Prostate gland (tissue), 2 donors: ENCODE results near the gene BIRC5.

ENCODE experiments used
- CTCF ChIP-seq, 4 experiments: fragments of 200-600 bp in 2 of 4; fragments of 450-650 bp in 2 of 4; sonication (generic) in 2 of 4; IDR thresholded peaks; 1 replicate in 3 of 4; 2 replicates in 1 of 4; pipeline ENCODE4 v1.5.1; 2016 to 2019; ENCODE audit warnings: antibody characterized with exemption in 4 of 4, mild to moderate bottlenecking in 2 of 4, moderate library complexity in 2 of 4
- POLR2A ChIP-seq: fragments of 450-650 bp; IDR thresholded peaks from one replicate; pipeline ENCODE4 v1.6.1; 2016; ENCODE audit warnings: antibody characterized with exemption, mild to moderate bottlenecking
- POLR2AphosphoS5 ChIP-seq: sonication (generic); formaldehyde crosslinking; IDR thresholded peaks from one replicate; pipeline ENCODE4 v1.6.1; 2017; ENCODE audit warnings: antibody characterized with exemption

- no peak for TF ChIP-seq POLR2A
- no peak for TF ChIP-seq CTCF (IDR thresholded peaks at IDR 0.05)
- TF ChIP-seq POLR2AphosphoS5 = no peak
These were observed 38.1 kb downstream of the BIRC5 start for GRCh38 chr17:78252111-78252634.
